Loucy (cell line): Measurements from ENCODE around the gene PGS1.

Experiments used
- EZH2phosphoT487 ChIP-seq: fragments of 200-600 bp; IDR thresholded peaks from 2 replicates; pipeline ENCODE4 v1.6.1; 2018; ENCODE audit warnings: antibody characterized with exemption, mild to moderate bottlenecking, moderate library complexity, borderline replicate concordance
- TF ChIP-seq, protein P1 (sequence below): fragments of 200-600 bp; sonication (generic); conservative IDR thresholded peaks from 2 replicates; pipeline ENCODE4 v1.5.1; 2014; ENCODE audit warnings: mild to moderate bottlenecking, antibody characterized with exemption, low read length

- TF ChIP-seq, protein P1, sequence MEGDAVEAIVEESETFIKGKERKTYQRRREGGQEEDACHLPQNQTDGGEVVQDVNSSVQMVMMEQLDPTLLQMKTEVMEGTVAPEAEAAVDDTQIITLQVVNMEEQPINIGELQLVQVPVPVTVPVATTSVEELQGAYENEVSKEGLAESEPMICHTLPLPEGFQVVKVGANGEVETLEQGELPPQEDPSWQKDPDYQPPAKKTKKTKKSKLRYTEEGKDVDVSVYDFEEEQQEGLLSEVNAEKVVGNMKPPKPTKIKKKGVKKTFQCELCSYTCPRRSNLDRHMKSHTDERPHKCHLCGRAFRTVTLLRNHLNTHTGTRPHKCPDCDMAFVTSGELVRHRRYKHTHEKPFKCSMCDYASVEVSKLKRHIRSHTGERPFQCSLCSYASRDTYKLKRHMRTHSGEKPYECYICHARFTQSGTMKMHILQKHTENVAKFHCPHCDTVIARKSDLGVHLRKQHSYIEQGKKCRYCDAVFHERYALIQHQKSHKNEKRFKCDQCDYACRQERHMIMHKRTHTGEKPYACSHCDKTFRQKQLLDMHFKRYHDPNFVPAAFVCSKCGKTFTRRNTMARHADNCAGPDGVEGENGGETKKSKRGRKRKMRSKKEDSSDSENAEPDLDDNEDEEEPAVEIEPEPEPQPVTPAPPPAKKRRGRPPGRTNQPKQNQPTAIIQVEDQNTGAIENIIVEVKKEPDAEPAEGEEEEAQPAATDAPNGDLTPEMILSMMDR, result no peak
- no peak for TF ChIP-seq EZH2phosphoT487
Measured at GRCh38 chr17:78375401-78376151, 2.9 kb upstream of the PGS1 start.
